Inflammatory macrophage treated with lipopolysaccharide for 1 hour (primary cell): Measurements from ENCODE around the gene USH1C.

Experiments used
- DNase-seq, 2 donors: peaks; one replicate each; pipeline ENCODE4 v3.0.0-alpha.2; 2020 to 2022

The USH1C gene

DNA sequence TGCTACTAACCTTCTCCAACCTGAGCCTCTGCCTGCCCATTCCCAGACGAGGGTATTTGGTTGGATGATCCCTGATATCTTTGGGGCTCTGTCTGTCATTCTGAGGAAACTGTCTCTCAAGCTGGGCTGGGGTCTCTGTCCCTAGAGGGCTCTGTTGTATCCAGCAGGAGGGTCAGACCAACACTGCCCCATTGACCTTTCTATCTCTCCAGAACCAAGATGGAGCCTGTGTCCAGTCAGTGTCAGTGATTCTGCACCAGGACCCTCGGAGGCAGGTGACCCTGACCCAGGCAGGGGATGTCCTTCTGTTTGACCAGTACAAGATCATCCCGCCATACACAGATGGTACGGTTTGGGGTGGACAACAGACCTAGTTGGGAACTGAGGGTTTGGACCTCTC, 24.7 kb upstream of the USH1C start:
- DNase-seq: no peak

GRCh38 chr11:17564687-17565042, 20.4 kb upstream of the USH1C start:
- DNase-seq: peak in 1 of 2 donors; percentile 5

DNA sequence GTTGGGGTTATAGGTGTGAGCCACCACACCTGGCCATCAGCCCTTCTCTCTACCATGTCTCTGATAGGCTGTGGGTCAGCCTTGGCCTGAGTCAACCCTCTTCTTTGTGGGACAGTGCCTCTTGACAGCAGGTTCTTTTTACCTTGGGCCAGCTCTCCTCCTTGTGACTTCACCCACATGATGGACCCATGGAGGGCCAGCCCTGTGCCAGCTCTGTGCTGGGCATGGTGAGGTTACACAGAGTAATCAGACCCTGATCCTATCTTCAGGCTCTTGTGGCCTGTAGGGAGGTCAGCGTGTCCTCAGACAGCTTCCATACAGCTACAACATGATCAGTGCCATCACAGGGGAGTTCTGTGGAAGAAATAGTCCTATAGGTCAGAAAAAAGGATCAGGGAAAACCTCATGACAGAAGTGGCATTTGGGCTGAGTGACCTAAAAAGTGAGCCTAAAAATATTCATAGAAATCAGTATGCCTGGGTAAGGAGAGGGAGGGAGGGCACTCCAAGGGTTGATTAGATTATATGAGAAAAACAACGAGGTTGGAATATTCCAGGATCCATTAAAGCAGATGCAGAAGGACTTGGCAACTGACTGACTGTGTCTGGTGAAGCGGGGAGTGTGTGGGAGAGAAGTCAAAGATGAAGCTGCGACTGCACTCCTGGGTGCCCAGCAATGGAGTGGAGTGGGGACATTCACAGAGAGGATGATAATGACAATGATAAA, 19.9 kb upstream of the USH1C start:
- no peak for DNase-seq

GRCh38 chr11:17563231-17563646, 19.0 kb upstream of the USH1C start:
- peak; percentile 50 for DNase-seq

DNA sequence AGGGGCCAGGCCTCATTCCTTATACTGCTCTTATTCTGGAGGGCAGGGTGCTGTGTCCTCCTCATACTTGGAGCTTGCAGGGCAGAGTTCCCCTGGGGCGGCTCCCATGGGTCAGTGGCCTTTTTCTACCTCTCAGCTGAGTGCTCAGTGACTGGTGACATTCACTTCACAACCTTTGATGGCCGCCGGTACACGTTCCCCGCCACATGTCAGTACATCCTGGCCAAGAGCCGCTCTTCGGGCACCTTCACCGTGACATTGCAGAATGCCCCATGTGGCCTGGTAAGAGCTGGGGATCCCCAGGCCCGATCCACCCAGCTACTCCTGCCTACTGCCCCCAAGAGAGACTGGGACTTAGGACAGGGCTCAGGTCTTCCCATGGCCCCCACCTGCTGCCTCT, 17.3 kb upstream of the USH1C start:
- no peak for DNase-seq

DNA sequence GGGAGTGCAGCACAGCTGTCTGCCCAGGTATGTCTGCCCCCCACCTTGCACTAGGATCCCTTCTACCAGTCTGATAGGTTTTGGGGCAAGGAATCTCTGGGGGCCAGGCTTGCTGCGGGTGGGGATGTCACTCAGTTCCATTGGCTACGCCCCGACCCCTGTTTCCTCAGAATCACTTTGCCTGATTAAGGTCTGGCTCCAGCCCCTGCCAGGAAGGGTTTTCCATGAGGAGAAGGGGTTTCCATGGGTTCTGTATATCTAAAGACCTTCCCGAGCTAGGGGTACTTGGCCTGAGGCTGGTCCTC, 16.8 kb upstream of the USH1C start:
- DNase-seq: no peak

DNA sequence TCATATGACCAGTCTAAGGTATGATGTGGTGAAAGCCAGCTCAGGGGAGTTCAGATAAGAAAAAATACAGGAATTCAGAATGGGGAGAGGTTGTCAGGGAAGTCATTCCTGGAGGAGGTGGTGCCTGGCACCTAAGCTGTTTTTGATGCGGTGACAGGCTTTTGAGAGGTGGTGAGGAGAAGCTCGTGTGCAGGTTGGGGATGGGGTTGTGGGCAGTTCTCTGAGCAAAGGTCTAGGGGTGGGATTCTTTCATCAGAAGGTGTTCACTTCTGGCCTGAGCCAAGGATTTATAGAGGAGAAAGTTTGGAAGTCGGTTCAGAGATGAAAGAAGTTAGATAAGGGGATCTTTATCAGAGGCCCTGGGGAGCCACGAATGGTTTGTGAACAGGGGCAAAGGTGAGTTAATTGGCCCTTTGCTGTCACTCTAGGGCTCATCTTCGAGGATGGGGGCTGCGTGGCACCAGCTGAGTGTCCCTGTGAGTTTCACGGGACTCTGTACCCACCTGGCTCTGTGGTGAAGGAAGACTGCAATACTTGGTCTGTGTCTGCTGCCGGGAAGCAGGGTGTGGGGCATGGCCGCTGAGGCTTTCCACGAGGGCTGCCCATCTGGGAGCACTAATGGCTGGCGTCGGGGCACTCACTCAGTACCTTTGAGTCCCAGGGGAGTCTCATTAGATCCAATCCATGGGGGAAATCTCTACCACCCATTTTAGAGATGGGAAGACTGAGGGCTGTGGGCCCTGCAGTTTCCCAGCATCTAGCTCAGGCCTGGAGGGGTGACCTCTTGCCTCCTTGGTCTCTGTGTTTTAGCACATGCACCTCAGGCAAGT, 16.3 kb upstream of the USH1C start:
- no peak for DNase-seq

- no peak for DNase-seq
Measured at GRCh38 chr11:17559341-17560087, 15.3 kb upstream of the USH1C start.

GRCh38 chr11:17558916-17559315, 14.7 kb upstream of the USH1C start:
- DNase-seq: no peak

DNA sequence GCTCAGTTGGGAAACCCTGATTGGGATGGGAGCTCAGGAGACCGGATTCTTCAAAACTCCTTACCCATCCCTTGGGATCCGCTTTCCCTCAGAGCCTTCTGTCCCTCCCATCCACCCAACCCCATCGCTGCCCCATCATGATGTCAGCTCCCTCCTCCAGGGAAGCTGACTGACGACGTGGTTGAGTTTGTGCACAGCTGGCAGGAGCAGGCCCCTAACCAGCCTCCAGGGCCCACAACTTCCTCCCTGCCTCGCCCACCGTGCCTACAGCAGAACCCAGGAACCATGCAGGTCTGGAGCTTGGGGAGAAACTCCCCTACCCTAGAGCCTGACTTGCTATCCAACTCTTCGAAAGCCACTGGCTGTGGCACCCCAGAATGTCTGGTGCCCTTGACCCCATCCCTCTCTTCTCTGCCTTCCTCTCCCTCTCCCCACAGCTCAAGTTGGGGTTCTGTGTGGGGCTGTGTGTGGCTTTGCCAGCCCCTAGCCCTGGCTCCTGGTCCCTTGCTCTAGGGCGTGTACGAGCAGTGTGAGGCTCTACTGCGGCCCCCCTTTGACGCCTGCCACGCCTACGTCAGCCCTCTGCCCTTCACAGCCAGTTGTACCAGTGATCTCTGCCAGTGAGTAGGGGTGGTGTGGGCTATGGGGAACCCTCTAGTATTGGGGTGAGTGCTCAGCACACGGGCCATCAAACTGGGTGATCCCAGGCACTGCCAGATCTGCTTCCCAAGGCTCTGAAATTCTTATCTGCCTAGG, 14.0 kb upstream of the USH1C start:
- no peak for DNase-seq

DNA sequence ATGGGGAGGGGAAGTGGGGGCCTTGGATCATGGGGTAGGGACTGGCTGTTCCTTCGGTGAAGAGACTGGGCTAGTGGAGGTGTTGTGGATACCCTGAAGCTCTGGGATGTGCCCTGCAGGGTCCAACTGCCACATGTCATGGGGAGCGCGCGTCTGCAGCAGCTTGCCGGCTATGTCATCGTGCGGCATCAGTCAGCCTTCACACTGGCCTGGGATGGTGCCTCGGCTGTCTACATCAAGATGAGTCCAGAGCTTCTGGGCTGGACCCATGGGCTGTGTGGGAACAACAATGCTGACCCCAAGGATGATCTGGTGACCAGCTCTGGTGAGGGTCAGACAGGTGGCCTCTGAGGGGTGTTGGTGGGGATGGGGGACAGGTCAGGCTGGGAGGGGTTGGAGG, 12.8 kb upstream of the USH1C start:
- no peak for DNase-seq

GRCh38 chr11:17554487-17554886, 10.3 kb upstream of the USH1C start:
- DNase-seq: no peak

DNA sequence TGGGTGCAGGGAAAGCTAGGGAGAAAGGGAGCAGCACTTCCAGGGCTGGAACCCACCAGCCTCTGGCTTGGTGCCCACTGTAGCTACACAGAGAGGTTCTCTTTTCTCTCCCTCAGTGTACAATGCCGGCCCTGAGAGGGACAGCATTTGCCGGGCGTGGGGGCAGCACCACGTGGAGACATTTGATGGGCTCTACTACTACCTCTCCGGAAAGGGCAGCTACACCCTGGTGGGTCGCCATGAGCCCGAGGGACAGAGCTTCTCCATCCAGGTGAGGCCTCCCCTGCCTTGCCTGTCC, 9.0 kb upstream of the USH1C start:
- no peak for DNase-seq

GRCh38 chr11:17552392-17553248, 8.4 kb upstream of the USH1C start:
- DNase-seq: no peak

GRCh38 chr11:17552041-17552355, 7.8 kb upstream of the USH1C start:
- DNase-seq: no peak

DNA sequence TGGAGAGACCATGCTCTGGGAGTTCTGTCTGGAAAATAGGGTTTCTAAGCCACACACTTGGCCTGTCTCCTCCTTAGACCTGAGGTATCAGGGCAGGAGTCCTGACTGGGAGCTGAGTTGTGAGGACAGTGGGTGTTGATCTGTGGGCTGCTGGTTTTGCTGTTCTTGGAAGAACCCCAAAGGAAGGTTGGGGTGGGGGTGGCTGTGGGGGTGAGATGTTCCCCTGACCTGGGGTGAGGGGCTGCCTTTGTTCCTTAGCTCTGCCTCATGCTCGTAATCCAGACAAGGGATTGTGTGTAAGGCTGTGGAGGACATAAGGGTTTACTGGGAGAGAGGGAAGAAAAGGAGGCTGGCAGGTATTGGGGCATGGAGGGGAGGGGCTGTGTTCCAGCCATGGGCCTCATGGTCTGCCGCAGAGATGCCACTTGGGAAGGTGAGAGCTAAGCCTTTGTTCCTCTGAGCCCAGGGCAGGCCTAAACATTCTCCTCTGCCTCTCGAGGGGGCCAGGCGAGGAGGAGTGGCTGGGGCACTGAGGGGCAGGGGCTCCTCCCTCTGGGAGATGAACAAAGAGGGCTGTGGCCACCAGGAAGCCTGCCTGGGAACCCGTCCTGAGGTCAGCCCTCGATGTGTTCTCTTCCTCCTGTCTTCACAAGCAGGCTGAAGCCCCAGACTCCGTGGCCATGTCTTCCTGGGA, 7.3 kb upstream of the USH1C start:
- DNase-seq: no peak

DNA sequence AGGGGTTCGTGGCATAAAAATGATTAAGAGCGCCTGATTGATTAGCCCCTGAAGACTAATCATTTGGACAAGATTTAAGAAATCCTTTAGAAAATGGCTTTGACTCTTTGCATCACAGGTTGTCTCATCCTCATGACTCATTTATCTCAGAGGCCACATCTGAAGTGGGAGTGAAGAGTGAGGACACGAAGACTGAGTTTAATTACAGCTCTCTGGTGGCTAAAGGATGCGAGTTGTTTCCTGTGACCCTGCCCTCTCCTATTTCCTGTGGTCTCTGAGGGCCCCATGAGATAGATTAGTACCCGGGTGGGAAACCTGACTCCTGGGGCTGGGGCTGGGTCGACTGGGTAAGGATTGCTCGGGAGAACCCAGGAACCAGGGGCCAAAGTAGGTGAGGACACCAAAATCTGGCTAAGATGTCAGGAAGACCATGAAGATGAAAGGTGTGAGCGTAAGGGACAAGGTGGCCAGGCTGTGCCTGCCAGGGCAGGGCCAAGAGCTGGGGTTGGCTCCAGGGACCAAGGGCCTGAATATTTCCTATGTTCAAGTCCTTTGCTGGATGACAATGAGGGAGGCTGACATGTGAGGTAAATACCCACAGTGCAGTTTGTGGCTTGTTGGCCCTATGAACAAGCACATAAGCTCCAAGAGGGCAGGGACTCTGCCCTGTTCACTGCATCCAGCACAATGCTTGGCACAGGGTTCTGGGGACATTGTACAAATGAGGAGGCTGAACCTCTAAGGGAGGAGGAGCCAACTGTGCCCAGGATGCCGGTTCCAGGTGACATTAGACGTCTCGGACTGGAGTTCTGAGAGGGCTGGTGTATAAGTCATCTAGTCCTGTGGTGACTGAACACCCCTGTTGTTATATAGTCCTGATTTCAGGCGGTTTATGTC, 6.5 kb upstream of the USH1C start:
- no peak for DNase-seq

DNA sequence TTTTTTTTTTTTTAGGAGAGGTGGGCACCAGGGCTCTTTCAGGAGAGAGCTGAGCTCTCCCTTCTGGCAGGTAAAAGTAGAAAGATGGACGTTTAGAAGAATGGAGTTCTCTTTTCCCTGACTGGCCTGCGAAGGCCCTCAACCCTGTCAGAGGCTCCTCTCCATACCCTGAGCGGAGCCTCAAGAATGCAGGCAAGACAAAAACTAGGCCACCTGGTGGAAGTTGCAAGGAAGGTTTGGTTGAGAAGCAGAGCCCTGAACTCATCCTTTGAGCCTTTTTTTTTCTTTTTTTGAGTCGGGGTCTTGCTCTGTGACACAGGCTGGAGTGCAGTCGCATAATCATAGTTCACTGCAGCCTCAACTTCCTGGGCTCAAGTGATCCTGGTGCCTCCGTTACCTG, 4.2 kb upstream of the USH1C start:
- DNase-seq: no peak

- DNase-seq: no peak
Measured at GRCh38 chr11:17547932-17548331, 3.7 kb upstream of the USH1C start.

- no peak for DNase-seq
Measured at GRCh38 chr11:17547051-17547577, 2.9 kb upstream of the USH1C start, which contains the start of gene OTOG. Gene OTOG (plus strand): TSS chr11:17547259. CDS start chr11:17547373, 114 bp downstream.

DNA sequence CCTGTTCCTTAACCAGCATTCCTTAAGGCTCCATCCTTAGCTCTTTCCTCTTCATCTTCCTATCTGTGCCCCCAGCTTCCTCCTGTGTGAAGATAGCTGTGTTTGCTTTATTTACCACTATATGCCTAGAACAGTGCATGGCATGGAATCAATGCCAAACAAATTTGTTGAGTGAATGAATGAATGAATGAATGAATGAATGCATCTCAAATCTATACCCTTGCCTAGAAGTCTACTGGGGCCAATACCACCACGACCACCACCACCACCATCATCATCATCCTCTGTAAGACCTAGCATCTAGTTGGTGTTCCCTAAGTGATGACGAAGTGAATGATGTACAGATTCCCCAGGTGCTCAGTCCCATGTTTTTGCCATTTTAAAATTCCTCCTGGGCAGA, 2.0 kb upstream of the USH1C start:
- DNase-seq: no peak
